IMR-90 (cell line): ENCODE data around the gene WBP2. TPM values are rescaled to one million over a fixed set of nuclear protein-coding genes. Genes with fewer than 3 reads are reported as not detected.

Experiments
- ATAC-seq: fragments of 200-7000 bp; cut with Tn5 transposase; 2 replicates; pipeline ENCODE4 v1.9.1; 2020; ENCODE audit warnings: low read depth, mild to moderate bottlenecking, moderate library complexity
- BruUV-seq: library from RNA; stranded (reverse); fragments of 400-500 nt; replicated peaks from 2 replicates; lab custom pipeline; 2021; lab: Mats Ljungman, UMichigan
- CTCF ChIA-PET: fragments of 300-600 bp; formaldehyde crosslinking; extraction: SDS; loops from one replicate; lab custom pipeline; 2021; ENCODE audit warnings: antibody characterized with exemption; lab: Yijun Ruan, JAX
- POLR2A ChIA-PET: fragments of 300-600 bp; sonication (Branson Sonifier 250); formaldehyde crosslinking; loops from one replicate; lab custom pipeline; 2022; ENCODE audit warnings: antibody characterized with exemption; ENCODE audit not compliant: unreplicated experiment; lab: Charles Lee
- DNase-seq: peaks from one replicate; pipeline ENCODE4 v3.0.0; 2013
- H2AFZ ChIP-seq: replicated peaks from 2 replicates; pipeline ENCODE3; 2013; ENCODE audit warnings: low read length, mild to moderate bottlenecking; ENCODE audit not compliant: poor library complexity
- H2AK5ac ChIP-seq: 2 replicates; pipeline ENCODE4 v1.6.1; 2013; ENCODE audit warnings: low read depth, low read length, inconsistent platforms
- H2AK9ac ChIP-seq: replicated peaks from 2 replicates; pipeline ENCODE3; 2013; ENCODE audit warnings: mild to moderate bottlenecking, low read depth, low read length, moderate library complexity; ENCODE audit not compliant: poor library complexity
- H2BK120ac ChIP-seq: 2 replicates; pipeline ENCODE4 v1.6.1; 2013; ENCODE audit warnings: low read depth, low read length, inconsistent platforms
- H2BK15ac ChIP-seq: 3 replicates; pipeline ENCODE4 v1.6.1; 2013; ENCODE audit warnings: low read depth, low read length, inconsistent platforms
- H2BK20ac ChIP-seq: 2 replicates; pipeline ENCODE4 v1.6.1; 2013; ENCODE audit warnings: low read depth, mild to moderate bottlenecking, inconsistent platforms, low read length, moderate library complexity
- H2BK5ac ChIP-seq: 2 replicates; pipeline ENCODE4 v1.6.1; 2013; ENCODE audit warnings: mild to moderate bottlenecking, low read depth, low read length, inconsistent platforms; ENCODE audit not compliant: poor library complexity, severe bottlenecking
- H3K14ac ChIP-seq: replicated peaks from 2 replicates; pipeline ENCODE4 v1.6.1; 2013; ENCODE audit warnings: low read depth, low read length, inconsistent platforms
- H3K18ac ChIP-seq: 2 replicates; pipeline ENCODE4 v1.6.1; 2013; ENCODE audit warnings: low read depth, low read length, control low read depth
- H3K23ac ChIP-seq: 2 replicates; pipeline ENCODE4 v1.6.1; 2013; ENCODE audit warnings: low read depth, low read length, inconsistent platforms
- H3K27ac ChIP-seq: 2 replicates; pipeline ENCODE4 v1.5.1; 2013; ENCODE audit warnings: mild to moderate bottlenecking, control low read depth, low read length; ENCODE audit not compliant: insufficient read depth
- H3K27me3 ChIP-seq: 2 replicates; pipeline ENCODE4 v1.6.1; 2013; ENCODE audit warnings: low read length; ENCODE audit not compliant: control insufficient read depth, insufficient read depth
- H3K36me3 ChIP-seq: 2 replicates; pipeline ENCODE4 v1.6.1; 2013; ENCODE audit warnings: low read length, mixed read lengths; ENCODE audit not compliant: control insufficient read depth, insufficient read depth
- H3K4ac ChIP-seq: 2 replicates; pipeline ENCODE4 v1.6.1; 2013; ENCODE audit warnings: low read depth, low read length, inconsistent platforms
- H3K4me1 ChIP-seq: 2 replicates; pipeline ENCODE4 v1.6.1; 2013; ENCODE audit warnings: low read length, mixed read lengths; ENCODE audit not compliant: control insufficient read depth, insufficient read depth
- H3K4me2 ChIP-seq: 2 replicates; pipeline ENCODE4 v1.6.1; 2013; ENCODE audit warnings: low read depth, mild to moderate bottlenecking, control low read depth, low read length, moderate library complexity
- H3K4me3 ChIP-seq: 2 replicates; pipeline ENCODE4 v1.5.1; 2013; ENCODE audit warnings: low read depth, mild to moderate bottlenecking, control low read depth, low read length, moderate library complexity; ENCODE audit not compliant: insufficient read depth
- H3K56ac ChIP-seq: 2 replicates; pipeline ENCODE4 v1.6.1; 2013; ENCODE audit warnings: low read length, inconsistent platforms; ENCODE audit not compliant: insufficient read depth; ENCODE audit errors: extremely low read depth
- H3K79me1 ChIP-seq, 2 experiments: 2 replicates each; pipeline ENCODE4 v1.6.1; 2013; ENCODE audit warnings: low read length in 2 of 2, inconsistent platforms in 1 of 2, low read depth in 1 of 2
- H3K9ac ChIP-seq: 2 replicates; pipeline ENCODE4 v1.6.1; 2013; ENCODE audit warnings: low read depth, low read length, control low read depth
- H3K9me1 ChIP-seq: 2 replicates; pipeline ENCODE4 v1.6.1; 2013; ENCODE audit warnings: low read length, inconsistent platforms; ENCODE audit not compliant: insufficient read depth
- H3K9me3 ChIP-seq: 2 replicates; pipeline ENCODE4 v1.6.1; 2013; ENCODE audit warnings: low read length; ENCODE audit not compliant: control insufficient read depth, insufficient read depth
- H4K20me1 ChIP-seq: 2 replicates; pipeline ENCODE4 v1.6.1; 2013; ENCODE audit warnings: low read length, inconsistent platforms; ENCODE audit not compliant: insufficient read depth
- H4K5ac ChIP-seq: 2 replicates; pipeline ENCODE4 v1.6.1; 2013; ENCODE audit warnings: mild to moderate bottlenecking, low read depth, low read length, control low read depth
- H4K8ac ChIP-seq, 2 experiments: 2 replicates each; pipeline ENCODE4 v1.6.1; 2013; ENCODE audit warnings: low read depth in 2 of 2, low read length in 2 of 2, control low read depth in 1 of 2, inconsistent platforms in 1 of 2
- H4K91ac ChIP-seq: 2 replicates; pipeline ENCODE4 v1.6.1; 2013; ENCODE audit warnings: low read depth, low read length, inconsistent platforms; ENCODE audit not compliant: insufficient read depth
- BHLHE40 ChIP-seq: fragments of 150-350 bp; IDR thresholded peaks from 2 replicates; pipeline ENCODE4 v1.6.1; 2016; ENCODE audit warnings: mild to moderate bottlenecking, low read depth, low read length
- CEBPB ChIP-seq: IDR thresholded peaks from 2 replicates; pipeline ENCODE4 v1.6.1; 2012; ENCODE audit warnings: low read depth, low read length, improper control_type of control experiment
- CHD1 ChIP-seq: IDR thresholded peaks from 2 replicates; pipeline ENCODE4 v1.6.1; 2012; ENCODE audit warnings: low read depth, low read length, improper control_type of control experiment
- ELK1 ChIP-seq: fragments of 150-350 bp; IDR thresholded peaks from 2 replicates; pipeline ENCODE4 v1.6.1; 2016; ENCODE audit warnings: low read depth, mild to moderate bottlenecking, low read length, moderate library complexity, borderline replicate concordance
- FOS ChIP-seq: fragments of 150-350 bp; IDR thresholded peaks from 2 replicates; pipeline ENCODE4 v1.6.1; 2016; ENCODE audit warnings: low read depth, low read length
- MAFK ChIP-seq: IDR thresholded peaks from 2 replicates; pipeline ENCODE4 v1.6.1; 2012; ENCODE audit warnings: low read depth, low read length, improper control_type of control experiment
- MAZ ChIP-seq: IDR thresholded peaks from 2 replicates; pipeline ENCODE4 v1.6.1; 2012; ENCODE audit warnings: low read depth, mild to moderate bottlenecking, low read length, improper control_type of control experiment, moderate library complexity, borderline replicate concordance
- MXI1 ChIP-seq: IDR thresholded peaks from 2 replicates; pipeline ENCODE4 v1.6.1; 2012; ENCODE audit warnings: low read depth, mild to moderate bottlenecking, low read length, moderate library complexity, borderline replicate concordance
- NFE2L2 ChIP-seq: fragments of 150-350 bp; IDR thresholded peaks from 2 replicates; pipeline ENCODE4 v1.6.1; 2016; ENCODE audit warnings: low read depth, mild to moderate bottlenecking, low read length
- POLR2A ChIP-seq: IDR thresholded peaks from 2 replicates; pipeline ENCODE4 v1.6.1; 2012; ENCODE audit warnings: mild to moderate bottlenecking, low read depth, low read length
- RAD21 ChIP-seq: IDR thresholded peaks from 2 replicates; pipeline ENCODE4 v1.6.1; 2012; ENCODE audit warnings: low read length, improper control_type of control experiment
- RCOR1 ChIP-seq: IDR thresholded peaks from 2 replicates; pipeline ENCODE4 v1.6.1; 2012; ENCODE audit warnings: mild to moderate bottlenecking, low read length, improper control_type of control experiment; ENCODE audit not compliant: insufficient replicate concordance
- RFX5 ChIP-seq: IDR thresholded peaks from 2 replicates; pipeline ENCODE4 v1.8.0; 2012; ENCODE audit warnings: low read depth, mild to moderate bottlenecking, low read length, moderate library complexity
- SMC3 ChIP-seq: fragments of 150-350 bp; IDR thresholded peaks from 2 replicates; pipeline ENCODE4 v1.6.1; 2016; ENCODE audit warnings: low read depth, mild to moderate bottlenecking, antibody characterized with exemption, low read length, moderate library complexity
- WGBS, 2 experiments: methylation state at CpG; one replicate each; pipeline versions ENCODE4 v1.1.5 to v1.1.7; 2013; ENCODE audit warnings: missing lambda C conversion rate in 2 of 2; ENCODE audit not compliant: insufficient read length in 1 of 2; ENCODE audit errors: extremely low coverage in 2 of 2; 5-methylcytosine and 5-hydroxymethylcytosine counted together
- dilution Hi-C: fragments of 300-500 bp; cut with HindIII; formaldehyde crosslinking; loops from one replicate; pipeline ENCODE4 v1.14.3; 2018; ENCODE audit warnings: low sequenced_read_pairs; ENCODE audit not compliant: unreplicated experiment
- in situ Hi-C: fragments of 300-500 bp; cut with MboI; formaldehyde crosslinking; loops from 3 replicates; pipeline ENCODE4 v1.14.3; 2019; ENCODE audit warnings: low sequenced_read_pairs, inconsistent platforms, mixed read lengths
- intact Hi-C: fragments of 100-400 bp; cut with micrococcal nuclease; formaldehyde crosslinking; loops from 2 replicates; pipeline ENCODE4 v1.10.0; 2022
- polyA plus RNA-seq, 3 experiments: library from polyadenylated mRNA; depleted of rRNA; stranded (reverse); fragments of >200 nt; gene quantifications; 2 replicates each; pipeline ENCODE4 v1.2.3, GENCODE V29; 2012; ENCODE audit warnings: low replicate concordance in 1 of 3
- total RNA-seq: library from RNA; depleted of rRNA; stranded (reverse); fragments of >200 nt; gene quantifications from 2 replicates; pipeline ENCODE4 v1.2.3, GENCODE V29; 2012
- TF ChIP-seq, protein P1 (sequence below): conservative IDR thresholded peaks from 2 replicates; pipeline ENCODE4 v1.5.1; 2012; ENCODE audit warnings: mild to moderate bottlenecking, low read depth, low read length, improper control_type of control experiment
- TF ChIP-seq, protein P2 (sequence below): fragments of 150-350 bp; IDR thresholded peaks from 2 replicates; pipeline ENCODE4 v1.6.1; 2017; ENCODE audit warnings: mild to moderate bottlenecking, antibody characterized with exemption, low read length, low read depth

The WBP2 gene
- total and polyA plus RNA-seq, 2 of the 4 experiments (the other 2 are of a cell fraction), result 9.0 to 35.5 TPM

DNA sequence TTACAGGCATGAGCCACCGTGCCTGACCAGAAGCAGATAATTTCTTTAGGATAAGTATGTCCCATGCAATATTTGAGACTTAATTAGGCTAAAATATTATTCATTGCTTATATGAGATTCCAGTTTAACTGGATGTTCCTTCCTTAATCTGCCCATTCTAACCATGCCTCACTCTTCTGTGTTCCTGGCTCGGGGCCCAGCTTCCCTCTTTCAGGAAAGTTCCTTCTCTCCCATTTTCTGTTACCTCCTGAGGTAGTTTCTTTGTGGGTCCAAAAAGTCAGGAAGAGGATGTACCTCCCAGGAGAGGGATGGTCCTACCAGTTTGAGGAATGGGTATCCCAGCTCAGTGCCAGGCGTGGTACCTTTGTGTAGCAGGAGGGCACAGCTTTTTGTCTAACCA is 47.3 kb downstream of the WBP2 start:
- Histone ChIP-seq H2BK15ac (no peak overlapping the region), H3K79me1 (peaks cover 14 to 38% of the 10 kb centered on the region in 2 experiments), H4K91ac (no peak overlapping the region), H2BK5ac (no peak overlapping the region), H3K4me1 (no peaks in the 10 kb centered on the region; the same call in 1 of the 2 replicates), H2BK20ac (no peak overlapping the region), H3K9ac (no peak overlapping the region), H3K14ac (no peak overlapping the region), H3K27me3 (no peaks in the 10 kb centered on the region), H3K9me3 (no peaks in the 10 kb centered on the region), H3K36me3 (peaks cover 22% of the 10 kb centered on the region), H4K20me1 (peaks cover 17% of the 10 kb centered on the region), H3K9me1 (peaks cover 4% of the 10 kb centered on the region; the same call in 1 of the 2 replicates), H3K23ac (no peak overlapping the region), H3K4me3 (no peak overlapping the region), H4K8ac (no peak overlapping the region), H3K27ac (no peak overlapping the region), H2AFZ (no peak overlapping the region), H4K5ac (no peak overlapping the region), H2AK5ac (no peak overlapping the region), H3K4ac (no peak overlapping the region), H3K56ac (no peak overlapping the region), H3K18ac (no peak overlapping the region), H2AK9ac (no peak overlapping the region), H3K4me2 (no peak overlapping the region), H2BK120ac (no peak overlapping the region)
- TF ChIP-seq, protein P1, sequence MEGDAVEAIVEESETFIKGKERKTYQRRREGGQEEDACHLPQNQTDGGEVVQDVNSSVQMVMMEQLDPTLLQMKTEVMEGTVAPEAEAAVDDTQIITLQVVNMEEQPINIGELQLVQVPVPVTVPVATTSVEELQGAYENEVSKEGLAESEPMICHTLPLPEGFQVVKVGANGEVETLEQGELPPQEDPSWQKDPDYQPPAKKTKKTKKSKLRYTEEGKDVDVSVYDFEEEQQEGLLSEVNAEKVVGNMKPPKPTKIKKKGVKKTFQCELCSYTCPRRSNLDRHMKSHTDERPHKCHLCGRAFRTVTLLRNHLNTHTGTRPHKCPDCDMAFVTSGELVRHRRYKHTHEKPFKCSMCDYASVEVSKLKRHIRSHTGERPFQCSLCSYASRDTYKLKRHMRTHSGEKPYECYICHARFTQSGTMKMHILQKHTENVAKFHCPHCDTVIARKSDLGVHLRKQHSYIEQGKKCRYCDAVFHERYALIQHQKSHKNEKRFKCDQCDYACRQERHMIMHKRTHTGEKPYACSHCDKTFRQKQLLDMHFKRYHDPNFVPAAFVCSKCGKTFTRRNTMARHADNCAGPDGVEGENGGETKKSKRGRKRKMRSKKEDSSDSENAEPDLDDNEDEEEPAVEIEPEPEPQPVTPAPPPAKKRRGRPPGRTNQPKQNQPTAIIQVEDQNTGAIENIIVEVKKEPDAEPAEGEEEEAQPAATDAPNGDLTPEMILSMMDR, result no peak
- TF ChIP-seq RFX5 (no peak), POLR2A (no peak), ELK1 (no peak), MAFK (no peak), MXI1 (no peak), SMC3 (no peak), NFE2L2 (no peak), MAZ (no peak), RCOR1 (no peak), FOS (no peak), CEBPB (no peak), RAD21 (no peak), CHD1 (no peak), BHLHE40 (no peak)
- TF ChIP-seq, protein P2, sequence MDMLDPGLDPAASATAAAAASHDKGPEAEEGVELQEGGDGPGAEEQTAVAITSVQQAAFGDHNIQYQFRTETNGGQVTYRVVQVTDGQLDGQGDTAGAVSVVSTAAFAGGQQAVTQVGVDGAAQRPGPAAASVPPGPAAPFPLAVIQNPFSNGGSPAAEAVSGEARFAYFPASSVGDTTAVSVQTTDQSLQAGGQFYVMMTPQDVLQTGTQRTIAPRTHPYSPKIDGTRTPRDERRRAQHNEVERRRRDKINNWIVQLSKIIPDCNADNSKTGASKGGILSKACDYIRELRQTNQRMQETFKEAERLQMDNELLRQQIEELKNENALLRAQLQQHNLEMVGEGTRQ, result no peak
- intact Hi-C loops (no loop called here), in situ Hi-C loops (no loop called here), dilution Hi-C loops (no loop called here)
- no CpG with 5 or more reads among the region's 3 CpGs for WGBS, 2 experiments
- BruUV-seq, result no TSS peak
- ATAC-seq (no peak), DNase-seq (no peak)
- ChIA-PET CTCF (interaction anchor here (0.6 kb wide), 1 partner anchor 19 kb away, joined by 6 read pairs; no protein-coding TSS in a partner anchor), POLR2A (no interaction called here)
